NCI-H460 (cell line): ENCODE measurements around the gene PRKACB. TPM values are rescaled to one million over a fixed set of nuclear protein-coding genes. Genes with fewer than 3 reads are reported as not detected.
"Not testable (repeated sequence)": the region's sequence is repeated elsewhere in the genome, so short reads cannot be mapped to it uniquely, and the experiment has no call there.

Experiments used
- DNase-seq: peaks from one replicate; pipeline ENCODE4 v3.0.0-alpha.2; 2016; ENCODE audit warnings: low read depth; ENCODE audit errors: extremely low read depth
- polyA plus RNA-seq: library from polyadenylated mRNA; depleted of rRNA; stranded (reverse); fragments of >200 nt; gene quantifications from 2 replicates; pipeline ENCODE4 v1.2.3, GENCODE V29; 2014; cell fraction: nucleus; rRNA removed
- total RNA-seq: library from RNA; depleted of rRNA; stranded (reverse); fragments of >200 nt; shearing (Covaris generic); gene quantifications from 2 replicates; pipeline ENCODE4 v1.2.3, GENCODE V29; 2014; rRNA removed

PRKACB gene
- 44.0 and 46.3 TPM in 2 replicates for total RNA-seq
- polyA plus RNA-seq, result 13.2 and 18.3 TPM in 2 replicates

DNA sequence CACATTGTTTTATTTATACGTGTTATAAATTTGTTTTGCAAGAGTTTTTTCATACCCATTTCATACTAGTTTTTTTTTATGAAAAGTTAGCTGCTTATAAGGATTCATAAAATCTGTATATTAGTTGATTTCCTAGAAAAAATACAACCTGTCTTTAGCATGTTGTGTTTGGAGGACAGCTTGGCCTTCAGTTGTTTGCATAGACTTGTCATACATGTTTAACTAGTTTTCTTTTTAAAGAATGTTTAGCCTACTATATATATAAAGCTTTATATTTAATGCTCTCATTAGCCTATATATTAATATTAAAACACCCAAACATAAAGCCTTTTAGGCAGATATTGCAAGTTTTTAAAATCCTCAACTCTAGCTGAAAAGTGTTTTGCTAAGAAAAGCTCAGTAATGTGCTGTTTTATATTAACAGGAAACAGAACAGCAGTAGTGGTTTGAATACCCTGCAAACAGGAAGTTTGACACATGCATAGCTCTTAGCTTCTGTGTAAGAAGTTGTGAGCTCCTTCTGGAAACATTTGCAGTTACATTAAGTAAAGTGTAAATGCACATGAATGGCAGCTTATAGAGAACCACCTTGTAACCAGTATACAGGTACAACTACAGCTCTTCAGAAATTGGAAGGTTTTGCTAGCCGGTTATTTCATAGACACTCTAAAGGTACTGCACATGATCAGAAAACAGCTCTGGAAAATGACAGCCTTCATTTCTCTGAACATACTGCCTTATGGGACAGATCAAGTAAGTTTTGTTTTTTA, at the start of gene PRKACB:
Gene PRKACB (plus strand): TSS at position 476 of the 770 bp plus-strand sequence. CDS start 91 bp downstream, at position 567.
- DNase-seq, result no peak

DNA sequence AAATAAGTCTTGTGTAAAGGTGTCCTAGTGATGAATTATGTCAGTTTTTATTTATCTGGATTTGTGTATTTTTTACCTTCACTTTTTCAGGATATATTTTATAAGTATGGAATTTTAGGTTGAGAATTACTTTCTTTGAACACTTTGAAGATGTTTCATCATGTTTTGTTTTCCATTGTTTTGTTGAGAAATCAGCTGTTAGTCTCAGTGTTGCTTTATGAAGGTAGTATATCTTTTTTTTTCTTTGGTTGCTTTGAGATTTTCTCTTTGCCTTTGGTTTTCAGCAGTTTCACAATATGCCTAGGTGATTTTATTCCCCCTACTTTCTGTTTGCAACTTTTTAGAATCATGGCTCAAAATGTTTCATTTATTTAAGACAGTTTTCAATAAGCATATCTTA, 48.8 kb upstream of the PRKACB start:
- no peak for DNase-seq

DNA sequence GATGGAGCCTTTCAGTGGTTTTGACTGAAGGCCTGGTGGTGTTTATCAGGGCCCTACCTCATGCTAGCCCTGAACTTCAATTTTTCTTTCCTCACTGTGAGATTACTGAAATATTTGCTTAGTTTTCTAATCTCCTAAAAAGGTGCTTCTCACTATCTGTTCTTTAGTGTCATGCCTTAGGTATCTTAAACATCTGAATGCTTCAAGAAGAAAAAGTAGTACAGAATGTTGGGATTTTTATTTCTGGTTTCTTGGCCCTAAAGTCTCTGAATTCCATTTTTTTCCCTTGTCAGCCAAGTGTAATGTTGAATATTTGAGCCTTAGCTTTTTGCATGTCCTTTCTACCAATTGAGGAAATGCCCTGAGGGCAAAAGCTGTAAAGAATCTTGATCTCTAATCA, 47.9 kb upstream of the PRKACB start:
- no peak for DNase-seq

DNA sequence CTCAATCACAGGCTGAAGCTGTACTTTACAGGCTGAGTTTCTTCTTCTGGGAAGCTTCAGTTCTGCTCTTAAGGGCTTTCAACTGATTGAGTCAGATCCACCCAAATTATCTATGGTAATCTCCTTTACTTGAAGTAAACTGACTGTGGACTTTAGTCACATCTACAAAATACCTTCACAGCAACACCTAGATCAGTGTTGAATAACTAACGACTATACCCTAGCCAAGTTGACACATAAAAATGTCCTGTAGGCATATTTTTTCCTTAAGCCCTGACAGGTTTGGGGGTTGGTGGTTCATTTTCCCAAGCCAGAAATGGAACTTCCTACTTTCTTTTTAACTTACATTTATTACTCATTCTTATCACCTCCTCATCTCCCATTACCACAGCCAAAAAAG, 42.9 kb upstream of the PRKACB start:
- no peak for DNase-seq

DNA sequence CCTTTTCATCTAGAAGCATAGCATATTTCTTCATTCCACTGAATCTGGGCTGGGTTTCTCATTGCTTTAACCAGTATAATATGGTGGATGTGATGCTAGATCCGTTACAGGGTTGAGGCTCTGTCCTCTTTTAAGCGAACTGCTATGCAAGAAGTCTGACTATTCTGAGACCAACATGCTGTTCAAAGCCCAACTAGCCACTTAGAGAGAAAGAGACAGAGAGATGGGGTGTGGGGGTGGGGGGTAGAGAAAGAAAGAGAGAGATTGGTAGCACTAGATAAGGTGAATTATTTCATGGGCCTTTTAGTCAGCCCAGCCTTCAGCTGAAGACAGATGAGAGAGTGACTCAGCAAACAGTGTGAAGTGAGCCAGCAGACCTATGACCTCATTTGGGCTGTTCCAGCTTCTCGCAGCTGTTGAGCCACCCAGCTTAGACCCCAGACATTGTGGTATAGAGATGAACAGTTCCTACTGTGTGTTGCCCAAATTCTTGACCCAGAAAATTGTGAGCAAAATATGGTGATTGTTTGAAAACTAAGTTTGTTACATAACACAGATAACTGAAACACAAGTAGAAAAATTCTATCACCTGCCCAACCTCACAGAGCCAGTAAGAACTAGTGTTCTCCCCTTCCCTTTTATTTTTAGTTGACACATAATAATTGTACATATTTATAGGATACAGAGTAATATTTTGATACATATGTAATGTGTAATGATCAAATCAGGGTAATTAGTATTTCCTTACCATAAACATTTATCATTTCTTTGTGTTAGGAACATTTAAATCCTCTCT, 40.7 kb upstream of the PRKACB start:
- DNase-seq, result peak; percentile 68

DNA sequence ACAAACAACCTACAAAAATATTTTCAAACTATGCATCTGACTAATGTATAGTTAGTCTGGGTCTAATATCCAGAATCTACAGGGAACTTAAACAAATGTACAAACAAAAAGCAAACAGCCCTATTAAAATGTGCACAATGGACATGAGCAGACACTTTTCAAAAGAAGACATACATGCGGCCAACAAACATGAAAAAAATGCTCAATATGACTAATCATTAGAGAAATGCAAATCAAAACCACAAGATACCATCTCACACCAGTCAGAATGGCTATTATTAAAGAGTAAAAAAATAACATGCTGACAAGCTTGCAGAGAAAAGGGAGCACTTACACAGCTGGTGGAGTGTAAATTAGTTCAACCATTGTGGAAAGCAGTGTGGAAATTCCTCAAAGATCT, 36.5 kb upstream of the PRKACB start:
- not testable (repeated sequence) for DNase-seq

DNA sequence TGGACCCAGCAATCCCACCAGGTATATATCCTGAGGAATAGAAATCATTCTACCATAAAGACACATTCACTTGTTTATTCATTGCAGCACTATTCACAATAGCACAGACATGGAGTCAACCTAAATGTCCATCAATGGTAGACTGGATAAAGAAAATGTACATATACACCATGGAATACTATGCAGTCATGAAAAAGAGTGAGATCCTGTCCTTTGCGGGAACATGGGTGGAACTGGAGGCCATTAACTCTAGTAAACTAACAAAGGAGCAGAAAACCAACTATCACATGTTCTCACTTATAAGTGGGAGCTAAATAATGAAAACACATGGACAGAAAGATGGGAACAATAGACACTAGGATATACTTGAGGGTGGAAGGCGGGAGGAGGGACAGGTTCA, 36.1 kb upstream of the PRKACB start:
- DNase-seq, result no peak

DNA sequence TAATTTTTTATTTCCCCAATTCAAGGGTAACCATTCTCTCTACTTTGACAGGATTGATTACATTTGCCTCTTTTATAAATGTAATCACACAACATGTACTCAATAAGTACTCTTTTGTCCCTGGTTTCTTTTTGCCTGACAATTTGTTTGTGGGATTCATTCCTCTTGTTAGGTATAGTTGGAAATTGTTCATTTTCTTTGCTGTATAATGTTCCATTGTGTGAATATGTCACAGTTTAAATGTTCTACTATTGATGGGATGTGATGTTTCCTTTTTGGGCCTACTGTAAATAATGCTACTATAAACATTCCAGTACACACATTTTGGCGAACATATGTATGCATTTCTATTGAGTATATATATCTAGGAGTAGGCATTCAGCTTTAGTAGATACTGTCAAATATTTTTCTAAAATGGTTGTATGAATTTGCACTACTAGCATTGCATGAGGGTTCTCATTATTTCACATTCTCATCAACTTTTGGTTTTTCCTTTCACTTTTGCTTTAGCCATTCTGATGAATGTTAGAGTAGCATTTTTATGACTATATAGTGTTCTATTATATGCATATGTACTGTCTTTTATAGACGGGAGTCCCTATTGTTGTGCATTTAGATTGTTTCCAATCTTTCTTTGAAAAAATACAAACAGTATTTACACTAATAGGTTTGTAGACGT, 35.0 kb upstream of the PRKACB start:
- DNase-seq, result no peak

DNA sequence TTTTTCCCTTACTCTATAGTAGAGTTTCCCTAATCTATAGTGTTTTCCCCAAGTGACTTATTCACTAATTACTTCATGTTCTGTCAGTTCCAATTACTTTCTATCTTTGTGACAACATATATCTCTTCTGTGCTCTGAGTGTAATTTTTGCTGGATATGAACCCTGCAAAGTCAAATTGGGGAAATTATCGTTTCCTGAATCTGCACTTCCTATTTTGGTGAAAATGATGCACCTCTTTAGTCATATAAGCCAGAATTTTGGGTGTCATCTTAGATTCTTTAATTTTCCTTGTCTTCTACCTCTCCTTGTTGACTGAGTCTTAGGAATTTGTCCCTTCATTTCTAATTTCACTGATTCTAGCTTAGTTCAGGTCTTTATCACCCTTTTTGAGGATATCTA, 33.4 kb upstream of the PRKACB start:
- DNase-seq, result no peak

DNA sequence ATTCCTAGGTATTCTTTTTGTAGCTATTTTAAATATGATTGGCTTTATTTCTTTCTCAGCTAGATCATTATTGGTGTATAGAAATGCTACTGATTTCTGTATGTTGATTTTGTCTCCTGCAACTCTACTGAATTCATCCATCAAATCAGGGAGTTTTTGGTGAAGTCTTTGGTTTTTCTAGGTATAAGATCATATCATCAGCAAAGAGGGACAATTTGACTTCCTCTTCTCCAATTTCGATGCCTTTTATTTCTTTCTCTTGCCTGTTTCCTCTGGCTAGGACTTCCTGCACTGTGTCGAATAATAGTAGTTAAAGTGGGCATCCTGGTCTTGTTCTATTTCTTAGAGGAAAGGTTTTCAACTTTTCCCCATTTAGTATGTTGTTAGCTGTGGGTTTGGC, 27.5 kb upstream of the PRKACB start:
- DNase-seq, result no peak

DNA sequence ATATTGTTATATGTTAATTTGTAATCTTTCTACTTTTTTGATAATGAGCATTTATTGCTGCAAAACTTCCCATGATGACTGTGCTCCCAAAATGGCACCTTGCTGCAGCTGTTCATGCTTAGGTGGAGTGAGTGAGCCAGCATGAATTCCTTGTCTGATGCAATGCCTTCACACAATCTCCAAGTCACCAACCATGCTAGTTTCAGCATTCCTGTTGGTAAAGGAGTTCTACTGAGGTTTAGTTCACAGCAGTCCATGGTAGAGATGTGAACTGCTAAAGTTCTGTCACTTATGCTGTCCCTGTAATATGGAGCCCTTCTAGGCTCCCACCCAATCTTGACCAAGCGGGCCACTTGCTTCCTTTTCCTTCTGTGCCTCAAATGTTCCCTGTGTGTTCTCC, 26.2 kb upstream of the PRKACB start:
- DNase-seq, result peak; percentile 18

DNA sequence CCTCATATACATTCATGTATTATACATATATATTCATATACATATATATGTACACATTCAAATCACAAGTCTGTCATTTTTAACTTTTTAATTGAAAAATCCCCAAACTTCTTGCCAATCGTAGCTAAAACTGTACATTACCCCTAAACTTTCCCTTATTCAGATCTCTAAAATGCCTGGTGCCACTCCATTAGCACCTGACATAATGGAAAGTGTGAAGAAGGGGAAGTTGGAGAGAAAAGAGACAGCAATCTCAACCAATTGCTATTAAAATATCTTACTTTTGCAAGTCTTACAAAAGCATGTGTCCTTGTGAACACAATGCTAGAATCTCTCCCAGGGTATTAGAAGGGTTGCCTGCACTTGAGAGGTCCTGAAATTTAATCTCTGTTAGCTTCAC, 22.7 kb upstream of the PRKACB start:
- no peak for DNase-seq

DNA sequence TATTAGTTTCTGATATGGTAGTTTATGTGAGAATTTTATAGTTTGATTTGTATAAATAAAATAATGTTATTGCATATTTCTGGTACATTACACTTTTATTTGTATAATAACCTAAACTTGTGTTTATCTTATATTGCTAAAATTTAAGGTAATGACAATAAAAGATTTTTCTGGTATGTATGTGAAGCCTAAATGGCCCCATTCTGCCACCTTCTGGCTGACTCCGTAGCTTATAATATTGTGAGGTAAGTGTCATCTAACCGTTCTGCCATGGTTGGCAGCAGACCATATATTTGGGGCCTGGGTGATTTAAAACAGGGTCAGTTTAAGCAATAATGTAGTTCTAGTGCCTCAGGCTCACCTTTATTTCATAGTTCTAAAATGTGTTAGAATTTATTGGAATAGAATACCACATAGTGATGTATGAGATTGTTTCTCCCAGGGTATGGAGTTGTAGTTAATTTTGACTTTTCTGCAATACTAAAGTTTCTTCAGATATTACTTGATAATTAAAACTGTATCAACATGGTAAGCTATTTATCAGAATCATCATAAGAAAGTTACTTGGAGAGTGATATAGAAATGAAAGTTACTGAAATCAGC, 21.2 kb upstream of the PRKACB start:
- peak; percentile 49 for DNase-seq

DNA sequence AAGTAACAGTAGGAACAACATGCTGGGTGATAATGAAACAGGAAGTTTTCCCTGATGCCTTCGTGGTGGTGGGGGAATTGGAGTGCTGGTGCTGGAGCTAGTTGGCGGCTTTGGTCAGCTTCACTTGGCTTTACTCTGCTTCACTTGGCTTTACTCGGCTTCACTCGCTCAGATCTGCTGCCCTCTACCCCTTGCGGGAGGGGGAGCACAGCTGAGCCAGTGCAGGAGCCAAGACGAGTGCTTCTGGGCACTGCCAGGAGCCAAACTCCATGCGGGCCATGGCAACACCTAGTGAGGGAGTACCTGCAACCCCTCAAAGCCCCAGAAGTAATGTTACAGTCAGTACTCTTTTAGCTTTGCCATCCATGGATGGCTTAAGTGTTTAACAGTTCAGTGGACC, 10.6 kb upstream of the PRKACB start:
- no peak for DNase-seq

DNA sequence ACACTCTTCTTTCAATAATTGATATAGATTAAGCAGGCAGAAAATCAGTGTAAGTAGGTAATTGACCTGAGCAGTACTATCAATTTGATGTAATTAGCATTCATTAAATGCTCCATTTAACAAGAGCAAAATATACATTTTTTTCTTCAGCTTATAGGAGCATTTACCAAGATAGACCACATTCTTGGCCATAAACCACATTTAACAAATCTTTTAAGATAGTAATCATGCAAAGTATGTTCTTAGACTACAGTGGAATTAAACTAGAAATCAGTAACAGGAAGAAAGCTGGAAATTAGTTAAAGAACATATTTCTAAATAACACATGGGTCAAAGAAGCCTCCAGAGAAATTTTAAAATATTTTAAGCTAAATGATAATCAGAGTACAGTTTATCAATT, 8.7 kb upstream of the PRKACB start:
- no peak for DNase-seq

DNA sequence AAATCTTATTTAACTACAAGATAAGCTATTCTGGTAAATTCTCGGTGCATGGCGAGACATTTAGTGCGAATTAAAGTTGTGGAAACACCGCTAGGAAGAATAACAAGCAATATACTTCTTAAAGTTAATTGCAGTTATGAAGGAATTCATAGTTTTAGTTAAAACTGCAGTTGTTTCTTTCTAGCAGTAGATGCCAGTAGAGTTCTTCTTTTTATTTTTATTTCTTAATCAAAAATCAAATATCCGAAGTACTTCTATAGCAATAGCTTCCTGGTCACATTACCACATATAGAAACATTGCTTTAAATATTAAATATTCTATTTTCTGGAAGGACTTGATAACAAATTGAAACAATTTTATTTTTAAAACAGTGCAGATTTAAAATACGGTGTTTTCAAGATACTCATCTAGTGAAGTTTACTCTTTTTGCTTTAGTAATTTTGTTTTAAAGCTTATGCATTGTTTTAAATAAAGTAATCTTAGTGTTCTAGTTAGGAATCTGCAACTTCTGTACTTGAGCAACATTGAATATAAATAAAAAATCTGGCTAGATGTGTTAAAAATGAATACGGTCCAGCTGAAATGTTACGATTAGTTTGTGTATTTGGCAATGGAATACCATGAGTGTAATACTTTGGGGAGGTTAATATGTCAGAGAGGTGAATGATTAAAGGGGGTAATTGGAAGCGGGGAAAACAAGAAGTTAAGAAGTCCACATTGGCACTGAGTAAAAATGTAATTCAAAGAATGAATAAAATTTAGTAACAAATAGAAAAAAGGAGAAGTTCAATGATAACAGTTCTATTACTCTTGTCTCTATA, 2.7 kb upstream of the PRKACB start:
- DNase-seq, result no peak

DNA sequence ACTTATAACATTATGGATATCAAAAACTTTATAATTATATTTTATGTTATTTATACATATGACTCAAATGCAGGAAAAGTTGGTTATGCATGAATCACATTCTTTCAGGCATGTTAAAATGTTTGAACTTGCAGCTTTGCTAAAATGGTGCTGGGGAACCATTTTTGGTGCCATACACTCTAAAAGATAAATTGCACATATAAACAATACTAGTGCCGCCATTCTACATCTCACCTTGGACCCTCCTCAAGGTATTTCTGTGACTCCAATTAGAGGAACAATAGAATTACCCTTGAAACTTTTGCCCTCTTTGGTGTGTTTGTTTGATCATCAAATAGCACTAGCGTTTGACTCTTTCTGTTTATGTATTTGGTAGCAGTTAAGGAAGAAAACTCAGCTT, 997 bp downstream of the PRKACB start:
- no peak for DNase-seq

DNA sequence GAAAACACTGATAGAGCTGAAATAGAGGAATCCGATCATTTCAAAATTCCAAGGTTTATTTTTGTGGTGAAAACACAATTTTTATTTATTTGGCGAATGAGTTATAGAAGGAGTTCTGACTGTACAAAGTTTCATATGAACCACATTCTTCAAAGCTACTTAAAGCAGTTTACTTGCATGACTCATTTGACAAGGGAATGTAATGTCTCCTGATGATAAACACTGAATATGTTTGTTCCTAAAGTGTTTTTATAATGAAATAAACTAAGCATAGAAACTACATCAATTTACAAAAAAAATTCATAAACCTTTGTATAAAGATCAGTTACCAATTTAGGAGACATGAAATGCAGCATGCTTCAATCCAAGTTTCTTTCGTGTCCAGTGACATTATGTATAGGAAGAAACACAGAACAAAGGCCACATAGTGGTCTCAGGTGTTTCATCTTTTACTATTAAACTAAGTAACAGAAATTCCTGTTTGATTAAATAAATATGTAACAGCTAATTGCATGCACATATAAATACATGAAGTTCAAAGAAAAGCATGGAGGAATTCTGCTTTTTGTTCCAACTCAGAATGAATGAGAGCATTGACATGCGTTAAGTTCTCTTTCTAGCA, 2.5 kb downstream of the PRKACB start:
- peak; percentile 26 for DNase-seq

DNA sequence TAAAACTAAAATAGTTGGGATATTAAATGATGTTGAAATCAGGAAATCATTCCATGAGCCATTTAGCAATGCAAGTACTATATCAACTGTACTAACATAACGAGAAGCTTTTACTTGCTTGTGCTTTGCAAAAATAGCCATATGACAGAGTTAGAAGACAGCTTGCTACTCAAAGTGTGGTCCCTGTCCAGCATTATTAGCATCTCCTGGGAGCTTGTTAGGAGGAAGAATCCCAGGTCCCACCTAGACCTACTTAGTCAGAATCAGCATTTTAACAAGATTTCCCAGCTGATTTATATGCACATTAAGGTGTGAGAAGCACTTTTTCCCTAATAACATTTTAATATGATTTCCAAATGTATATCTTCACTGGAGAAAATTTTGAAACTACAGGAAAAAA, 4.7 kb downstream of the PRKACB start:
- no peak for DNase-seq

DNA sequence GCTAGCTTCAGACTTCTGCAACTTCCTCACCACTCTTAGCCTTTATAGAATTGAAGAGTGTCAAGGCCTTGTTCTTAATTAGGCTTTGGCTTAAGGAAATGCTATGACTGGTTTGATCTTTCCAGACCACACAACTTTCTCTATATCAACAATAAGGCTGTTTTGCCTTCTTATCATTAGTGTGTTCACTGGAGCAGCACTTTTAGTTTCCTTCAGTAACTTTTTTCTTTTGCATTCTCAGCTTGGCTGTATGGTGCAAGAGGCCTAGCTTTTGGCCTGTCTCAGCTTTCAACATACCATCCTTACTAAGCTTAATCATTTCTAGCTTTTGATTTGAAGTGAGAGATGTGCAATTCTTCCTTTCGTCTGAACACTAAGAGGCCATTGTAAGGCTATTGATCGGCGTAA, 8.6 kb downstream of the PRKACB start:
- no peak for DNase-seq
